ENCODE measurements around the gene CADM4. TPM values are rescaled to one million over a fixed set of nuclear protein-coding genes. Genes with fewer than 3 reads are reported as not detected.
A peak's percentile ranks its signal among the peaks of the same experiment; 100 is the strongest.

Gene CADM4
- total and polyA plus RNA-seq, 9 of the 15 experiments (the other 6 are each of a cell fraction or from before 2014, with no cell fraction given): 0.03 to 4.6 (median 1.3) TPM

DNA sequence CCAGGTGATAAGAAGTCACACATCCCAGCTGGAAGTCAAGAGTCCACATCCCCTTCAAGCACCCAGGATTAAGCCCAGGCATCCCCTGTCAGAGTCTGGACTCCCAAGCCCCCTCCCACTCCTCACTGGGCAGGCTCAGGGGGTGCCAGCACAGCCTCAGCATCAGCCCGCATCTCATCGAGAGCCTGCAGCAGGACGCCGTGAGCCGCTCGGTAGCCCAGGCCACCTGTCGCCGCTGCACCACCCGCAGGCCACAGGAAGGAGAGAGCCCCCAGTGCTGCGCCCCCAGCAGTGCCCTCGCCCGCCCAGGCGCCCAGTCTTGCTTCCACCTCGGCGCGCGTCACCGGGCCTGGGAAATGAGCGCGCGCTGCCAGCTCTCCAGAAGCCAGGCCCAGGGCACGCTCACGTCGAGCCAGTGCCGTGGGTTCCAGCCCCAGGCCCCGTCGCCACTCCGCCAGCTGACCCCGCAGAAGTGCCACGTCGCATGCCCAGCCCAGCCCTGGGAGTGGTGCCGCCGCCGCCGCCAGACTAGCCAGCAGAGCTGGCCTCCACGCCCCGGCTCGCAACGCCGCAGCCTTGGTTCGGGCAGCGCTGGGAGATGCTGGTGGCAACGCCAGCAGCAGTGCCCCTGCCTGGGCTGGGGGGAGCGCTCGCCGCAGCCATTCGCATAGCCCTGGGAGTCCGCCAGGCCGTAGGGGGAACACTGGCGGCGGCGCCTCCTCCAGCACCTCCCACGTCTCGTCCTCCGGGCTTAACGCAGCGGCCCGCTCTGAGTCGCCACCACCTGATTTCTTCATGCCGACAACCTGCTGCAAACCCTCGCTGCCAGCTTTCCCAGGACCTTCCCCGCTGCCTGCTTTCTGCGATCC lies 47.5 kb downstream of the CADM4 start:
- no TSS peak for BruUV-seq (replicated peaks)
- no peak overlapping the region for H3K4me3 ChIP-seq
- H3K27ac ChIP-seq (ENCODE audit: extremely low read depth, low read depth, low read length): no peak overlapping the region
- no peaks in the 10 kb centered on the region for H3K9me1 ChIP-seq (ENCODE audit: control insufficient read depth, insufficient read depth, low read length)
- no peaks in the 10 kb centered on the region for H3K27me3 ChIP-seq (ENCODE audit: control insufficient read depth in 2 of 2, insufficient read depth in 2 of 2, low read length in 2 of 2)
- POLR2A ChIA-PET: no interaction called here
- CTCF ChIA-PET (ENCODE audit: low intra/inter-chr PET ratio): no interaction called here
- intact Hi-C loops (cut with micrococcal nuclease) (no loop called here), in situ Hi-C loops (cut with MboI) (no loop called here)
- no peak overlapping the region for H3K4me2 ChIP-seq (ENCODE audit: insufficient read depth, low read length)
- H4K20me1 ChIP-seq (replicated peaks; ENCODE audit: control insufficient read depth, insufficient read depth, low read length): no peaks in the 10 kb centered on the region
- peak overlapping the region in 1 of 2 experiments; percentile 36; a peak in 1 of 4 replicates for H3K9ac ChIP-seq (ENCODE audit: insufficient read depth in 1 of 2, low read depth in 2 of 2, low read length in 2 of 2)
- DNase-seq (ENCODE audit: extremely low read depth in 1 of 4, low spot score in 3 of 4): no peak
- no peak for FAIRE-seq
- H3K36me3 ChIP-seq (ENCODE audit: control insufficient read depth, insufficient read depth, low read length): peaks cover 25% of the 10 kb centered on the region; the same call in 2 of the 3 replicates
- H3K4me1 ChIP-seq (replicated peaks in 1 of 2; ENCODE audit: control insufficient read depth in 2 of 2, insufficient read depth in 2 of 2, low read length in 2 of 2): peaks cover 3 to 39% of the 10 kb centered on the region in 2 experiments; a peak in 4 of 5 replicates
- 94% methylated on average over 32 of the region's 63 CpGs for WGBS (ENCODE audit: insufficient coverage, low coverage, missing lambda C conversion rate)
- no peak overlapping the region for H2AFZ ChIP-seq (ENCODE audit: low read depth, low read length)
- ATAC-seq: no peak
- peaks cover 22% of the 10 kb centered on the region for H3K79me2 ChIP-seq (ENCODE audit: control insufficient read depth, insufficient read depth, low read length)
- H3K9me3 ChIP-seq (replicated peaks; ENCODE audit: control insufficient read depth, insufficient read depth, low read depth, low read length): no peaks in the 10 kb centered on the region
- TF ChIP-seq HNRNPL (IDR thresholded peaks at IDR 0.05; ENCODE audit: low read depth, low read length) (peak; percentile 18; the same call in 1 of the 2 replicates), ZBTB9 (CRISPR knock-in tag; IDR thresholded peaks at IDR 0.05) (no peak), MTA2 (IDR thresholded peaks at IDR 0.05; ENCODE audit: low read depth) (no peak), RBFOX2 (IDR thresholded peaks at IDR 0.05; ENCODE audit: low read depth, low read length) (peak; percentile 39; the same call in 1 of the 2 replicates)
- TF ChIP-seq, protein P1, sequence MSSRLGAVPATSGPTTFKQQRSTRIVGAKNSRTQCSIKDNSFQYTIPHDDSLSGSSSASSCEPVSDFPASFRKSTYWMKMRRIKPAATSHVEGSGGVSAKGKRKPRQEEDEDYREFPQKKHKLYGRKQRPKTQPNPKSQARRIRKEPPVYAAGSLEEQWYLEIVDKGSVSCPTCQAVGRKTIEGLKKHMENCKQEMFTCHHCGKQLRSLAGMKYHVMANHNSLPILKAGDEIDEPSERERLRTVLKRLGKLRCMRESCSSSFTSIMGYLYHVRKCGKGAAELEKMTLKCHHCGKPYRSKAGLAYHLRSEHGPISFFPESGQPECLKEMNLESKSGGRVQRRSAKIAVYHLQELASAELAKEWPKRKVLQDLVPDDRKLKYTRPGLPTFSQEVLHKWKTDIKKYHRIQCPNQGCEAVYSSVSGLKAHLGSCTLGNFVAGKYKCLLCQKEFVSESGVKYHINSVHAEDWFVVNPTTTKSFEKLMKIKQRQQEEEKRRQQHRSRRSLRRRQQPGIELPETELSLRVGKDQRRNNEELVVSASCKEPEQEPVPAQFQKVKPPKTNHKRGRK (tag; IDR thresholded peaks at IDR 0.05): no peak
- TF ChIP-seq, protein P2, sequence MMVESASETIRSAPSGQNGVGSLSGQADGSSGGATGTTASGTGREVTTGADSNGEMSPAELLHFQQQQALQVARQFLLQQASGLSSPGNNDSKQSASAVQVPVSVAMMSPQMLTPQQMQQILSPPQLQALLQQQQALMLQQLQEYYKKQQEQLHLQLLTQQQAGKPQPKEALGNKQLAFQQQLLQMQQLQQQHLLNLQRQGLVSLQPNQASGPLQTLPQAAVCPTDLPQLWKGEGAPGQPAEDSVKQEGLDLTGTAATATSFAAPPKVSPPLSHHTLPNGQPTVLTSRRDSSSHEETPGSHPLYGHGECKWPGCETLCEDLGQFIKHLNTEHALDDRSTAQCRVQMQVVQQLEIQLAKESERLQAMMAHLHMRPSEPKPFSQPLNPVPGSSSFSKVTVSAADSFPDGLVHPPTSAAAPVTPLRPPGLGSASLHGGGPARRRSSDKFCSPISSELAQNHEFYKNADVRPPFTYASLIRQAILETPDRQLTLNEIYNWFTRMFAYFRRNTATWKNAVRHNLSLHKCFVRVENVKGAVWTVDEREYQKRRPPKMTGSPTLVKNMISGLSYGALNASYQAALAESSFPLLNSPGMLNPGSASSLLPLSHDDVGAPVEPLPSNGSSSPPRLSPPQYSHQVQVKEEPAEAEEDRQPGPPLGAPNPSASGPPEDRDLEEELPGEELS (CRISPR knock-in tag; IDR thresholded peaks at IDR 0.05; ENCODE audit: borderline replicate concordance): no peak
